HG03520 (cell line): Measurements from ENCODE around the gene OR4F6.
"Not testable (repeated sequence)": the region's sequence is repeated elsewhere in the genome, so short reads cannot be mapped to it uniquely, and the experiment has no call there.

ENCODE experiments used
- ATAC-seq: cut with Tn5 transposase; IDR thresholded peaks from one replicate; pipeline ENCODE4 v1.9.1; 2021; ENCODE audit warnings: mild to moderate bottlenecking, moderate library complexity; ENCODE audit not compliant: unreplicated experiment

OR4F6 gene, protein sequence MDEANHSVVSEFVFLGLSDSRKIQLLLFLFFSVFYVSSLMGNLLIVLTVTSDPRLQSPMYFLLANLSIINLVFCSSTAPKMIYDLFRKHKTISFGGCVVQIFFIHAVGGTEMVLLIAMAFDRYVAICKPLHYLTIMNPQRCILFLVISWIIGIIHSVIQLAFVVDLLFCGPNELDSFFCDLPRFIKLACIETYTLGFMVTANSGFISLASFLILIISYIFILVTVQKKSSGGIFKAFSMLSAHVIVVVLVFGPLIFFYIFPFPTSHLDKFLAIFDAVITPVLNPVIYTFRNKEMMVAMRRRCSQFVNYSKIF

DNA sequence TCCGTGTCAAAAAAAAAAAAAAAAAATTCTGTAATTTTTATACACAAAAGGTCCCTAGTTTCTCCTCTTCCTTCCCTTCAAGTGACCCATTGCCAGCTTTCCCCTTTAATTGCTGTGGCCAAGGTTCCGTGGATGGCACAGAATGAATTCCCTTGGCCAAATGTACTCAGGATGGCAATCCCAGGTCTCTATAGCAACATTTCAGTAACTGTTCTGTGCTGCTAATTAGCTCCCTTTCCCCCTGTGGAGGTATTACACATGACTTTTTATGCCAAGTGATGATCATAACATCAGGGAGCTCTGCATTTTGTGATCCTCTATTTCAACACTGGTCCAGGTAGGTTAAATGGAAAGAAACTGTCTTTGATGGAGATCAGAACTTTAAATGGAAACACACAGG, at the start of gene OR4F6:
Gene OR4F6 (plus strand): TSS at position 301 of the 400 bp plus-strand sequence. CDS start 2,211 bp downstream, outside the sequence.
- ATAC-seq, result no peak

DNA sequence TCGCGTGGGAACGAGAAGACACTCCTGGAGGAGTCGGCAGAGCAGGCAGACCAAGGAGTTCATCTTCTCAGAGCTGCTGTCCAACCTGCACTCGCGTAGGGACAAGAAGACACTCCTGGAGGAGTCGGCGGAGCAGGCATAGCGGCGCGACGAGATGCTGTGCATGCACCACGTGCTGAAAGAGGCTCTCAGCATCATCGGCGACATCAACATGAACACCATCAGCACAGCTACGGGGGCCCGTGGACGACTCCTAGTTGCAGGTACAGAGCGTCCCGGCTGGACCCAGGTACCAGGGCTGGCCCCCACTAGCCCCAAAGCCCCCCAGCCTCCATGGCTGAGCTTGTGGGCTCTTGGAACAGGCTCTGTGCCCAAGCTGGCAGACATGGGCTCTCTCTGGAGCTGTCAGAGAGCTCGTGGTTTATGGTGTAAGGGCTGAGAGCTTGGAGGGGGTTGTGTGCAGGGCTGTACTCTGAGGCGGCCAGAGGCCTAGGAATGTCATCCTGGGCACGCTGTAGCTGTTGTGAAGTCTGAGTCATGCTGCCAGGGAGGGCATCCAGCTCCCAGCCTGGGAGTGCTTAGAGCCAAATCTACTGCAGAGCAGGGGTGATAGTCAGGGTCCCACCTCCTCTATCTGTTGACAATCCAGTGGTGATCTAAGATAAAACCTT, 38.5 kb upstream of the OR4F6 start:
- ATAC-seq, result not testable (repeated sequence)

DNA sequence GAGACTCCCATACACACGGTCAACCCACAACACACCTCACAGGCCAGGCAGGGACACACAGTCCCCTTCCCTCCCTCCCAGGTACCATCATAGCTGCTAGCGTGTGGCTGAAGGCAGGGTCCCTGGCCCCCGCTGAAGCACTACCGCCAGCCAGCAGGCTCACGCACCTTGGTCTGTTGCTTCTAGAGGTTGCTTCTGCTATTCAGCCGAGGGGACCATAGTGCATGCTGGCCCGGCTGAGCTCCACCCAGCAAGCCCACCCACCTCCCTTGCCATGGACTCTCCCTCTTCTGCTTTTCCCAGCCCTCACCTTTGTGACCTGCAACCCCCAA, 38.0 kb upstream of the OR4F6 start:
- not testable (repeated sequence) for ATAC-seq

DNA sequence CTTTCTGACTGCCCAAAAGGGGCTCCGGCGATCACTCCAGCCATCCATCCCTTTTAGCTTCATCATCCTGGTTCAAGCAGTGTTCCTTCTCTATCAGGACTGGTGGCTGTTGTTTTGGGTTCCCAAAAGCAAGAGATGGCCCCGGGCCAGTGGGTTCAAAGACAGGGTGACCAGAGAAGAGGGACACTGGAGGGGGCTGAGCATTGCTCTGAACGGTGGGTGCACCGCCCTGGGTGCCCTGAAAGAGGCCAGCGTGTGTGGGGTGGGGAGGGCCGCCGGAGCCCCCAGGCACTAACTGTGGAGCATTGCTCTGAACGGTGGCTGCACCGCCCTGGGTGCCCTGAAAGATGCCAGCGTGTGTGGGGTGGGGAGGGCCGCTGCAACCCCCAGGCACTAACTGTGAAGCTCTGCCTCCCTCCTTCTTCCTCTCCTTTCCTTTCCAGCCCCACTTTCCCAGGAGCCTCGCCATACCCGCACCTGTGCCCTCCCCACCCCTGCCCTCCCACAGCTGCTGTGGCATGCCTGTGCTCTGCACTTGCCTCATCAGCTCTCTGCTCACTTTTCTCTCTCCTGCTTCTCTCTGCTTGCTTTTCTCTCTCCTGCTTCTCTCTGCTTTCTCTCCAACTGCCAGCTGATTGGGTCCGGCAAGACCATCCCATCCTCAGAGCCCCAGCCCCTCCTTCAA, 37.4 kb upstream of the OR4F6 start:
- ATAC-seq, result no peak

DNA sequence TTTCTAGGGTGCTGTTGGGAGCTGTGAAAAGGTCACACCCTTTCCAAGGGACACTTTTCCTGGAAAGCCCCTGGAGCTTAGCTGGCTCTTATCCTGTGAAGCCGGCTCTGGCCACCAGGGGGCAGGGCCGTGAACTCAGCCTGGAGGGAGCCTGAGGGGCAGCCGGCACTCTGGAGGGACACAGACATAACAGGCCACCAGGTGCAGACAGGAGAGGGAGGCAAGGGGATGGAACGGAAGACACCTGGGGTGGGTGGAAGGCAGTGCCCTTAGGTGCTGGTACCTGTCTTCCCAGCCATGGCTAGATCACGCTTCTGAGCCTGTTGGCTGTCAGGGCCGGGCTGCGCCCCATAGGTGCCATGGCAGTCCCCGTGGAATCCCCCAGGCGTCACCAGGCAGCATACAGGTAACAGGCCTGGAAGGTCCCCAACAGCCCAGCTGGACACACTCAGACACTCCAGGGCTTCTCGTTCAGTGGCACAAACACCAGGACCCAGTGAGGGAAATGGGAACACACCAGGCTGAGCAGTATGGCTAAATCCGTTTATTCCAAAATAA, 36.1 kb upstream of the OR4F6 start:
- ATAC-seq, result not testable (repeated sequence)

DNA sequence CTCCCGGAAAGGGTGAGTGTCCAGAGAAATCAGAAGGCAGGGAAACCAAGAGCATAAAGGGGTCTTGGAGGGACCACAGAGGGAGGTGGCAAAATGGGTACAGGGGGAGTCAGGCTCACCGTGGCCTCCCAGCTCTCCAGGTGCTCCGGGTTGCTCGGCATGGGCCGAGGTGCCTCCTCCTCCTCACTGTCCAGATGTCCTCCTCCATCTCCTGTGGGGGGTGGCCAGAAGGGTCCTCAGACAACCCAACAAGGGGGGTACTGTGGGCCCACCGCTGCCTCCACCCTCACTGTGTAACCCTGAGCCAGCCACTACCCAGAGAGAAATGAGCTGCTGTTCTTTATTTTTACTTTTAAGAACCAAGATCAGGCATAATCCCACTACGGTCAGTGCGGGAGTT, 30.4 kb upstream of the OR4F6 start:
- ATAC-seq, result no peak

DNA sequence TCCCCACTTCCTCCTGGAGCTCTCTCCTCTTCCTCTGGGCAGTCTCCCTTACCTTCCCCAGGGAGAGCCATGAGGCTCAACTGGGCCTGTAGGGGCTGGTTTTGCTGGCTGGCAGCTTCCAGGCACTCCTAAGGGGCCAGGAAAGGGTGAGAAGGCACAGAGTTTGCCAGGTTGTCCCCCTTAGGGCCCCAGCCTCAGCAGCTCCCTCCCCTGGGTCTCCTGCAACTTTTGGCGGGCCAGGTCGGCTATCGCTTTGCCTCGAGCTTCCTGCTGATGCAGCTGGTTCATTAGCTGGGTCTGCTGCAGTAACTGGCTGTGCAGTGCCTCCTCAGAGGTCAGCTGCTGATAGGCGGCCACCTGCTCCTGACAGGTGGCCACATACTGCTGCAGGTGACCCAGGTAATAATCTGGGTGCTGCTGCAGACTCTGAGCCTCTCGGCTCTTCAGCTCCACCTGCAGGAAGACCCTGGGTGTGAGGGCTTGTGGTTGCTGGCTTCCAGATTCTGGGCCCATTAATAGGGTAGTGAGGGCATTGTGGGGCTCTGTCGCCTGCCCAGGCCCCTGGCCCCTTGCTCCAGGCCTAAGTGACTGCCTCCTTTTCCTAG, 29.7 kb upstream of the OR4F6 start:
- no peak for ATAC-seq

DNA sequence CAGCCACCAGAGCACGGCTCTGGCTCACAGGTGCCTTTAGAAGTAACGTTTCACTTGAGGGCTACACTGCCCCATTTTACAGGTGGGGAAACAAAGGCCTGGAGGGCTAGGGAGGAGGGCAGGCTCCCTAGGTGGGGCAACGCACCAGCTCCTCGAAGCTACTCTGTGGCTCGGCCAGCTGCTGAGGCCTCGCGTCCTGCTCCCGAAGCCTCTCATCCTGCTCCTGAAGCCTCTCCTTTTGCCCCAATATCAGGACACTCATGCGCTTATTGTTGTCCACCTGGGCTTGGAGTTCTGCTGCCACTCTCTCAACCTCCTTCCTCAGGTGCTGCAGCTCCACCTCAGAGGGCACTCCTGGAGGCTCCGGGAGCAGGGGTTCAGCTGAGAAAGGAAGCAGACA, 28.2 kb upstream of the OR4F6 start:
- ATAC-seq, result no peak

DNA sequence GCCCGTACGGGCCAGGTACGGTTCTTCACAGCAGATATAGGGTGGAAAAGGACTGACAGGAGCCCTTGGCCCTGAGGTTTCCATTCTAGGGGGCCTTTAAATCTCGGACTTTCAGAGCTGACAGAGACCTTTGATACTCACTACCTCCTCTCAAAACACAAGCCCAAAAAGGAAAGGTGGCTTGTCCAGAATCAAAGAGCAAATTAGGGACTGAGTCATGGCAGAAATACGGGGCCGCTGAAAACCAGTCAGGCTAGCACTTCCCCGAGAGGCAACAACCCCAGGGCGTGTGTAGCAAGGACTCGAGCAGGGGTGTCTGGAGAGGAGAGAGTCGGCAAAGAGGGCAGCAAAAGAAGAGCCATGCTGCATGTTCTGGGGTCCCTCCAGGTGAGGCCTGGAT, 24.7 kb upstream of the OR4F6 start:
- not testable (repeated sequence) for ATAC-seq

DNA sequence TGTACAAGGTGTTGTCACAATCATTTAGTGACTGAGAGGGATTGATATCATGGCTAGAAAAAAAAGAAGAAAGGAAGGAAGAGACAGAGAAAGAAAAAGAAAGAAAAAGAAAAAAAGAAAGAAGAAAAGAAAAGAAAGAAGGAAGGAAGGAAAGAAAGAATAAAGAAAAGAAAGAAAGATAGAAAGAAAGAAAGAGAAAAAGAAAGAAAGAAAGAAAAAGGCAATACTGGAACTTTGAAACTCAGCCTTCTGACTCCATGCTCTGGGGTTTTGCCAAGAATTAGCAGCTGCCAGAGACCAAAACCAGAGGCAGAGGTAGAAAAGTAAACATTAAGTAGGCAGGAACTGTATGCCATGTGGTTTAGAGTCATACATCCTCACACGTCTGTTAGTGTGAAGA, 23.1 kb upstream of the OR4F6 start:
- not testable (repeated sequence) for ATAC-seq

DNA sequence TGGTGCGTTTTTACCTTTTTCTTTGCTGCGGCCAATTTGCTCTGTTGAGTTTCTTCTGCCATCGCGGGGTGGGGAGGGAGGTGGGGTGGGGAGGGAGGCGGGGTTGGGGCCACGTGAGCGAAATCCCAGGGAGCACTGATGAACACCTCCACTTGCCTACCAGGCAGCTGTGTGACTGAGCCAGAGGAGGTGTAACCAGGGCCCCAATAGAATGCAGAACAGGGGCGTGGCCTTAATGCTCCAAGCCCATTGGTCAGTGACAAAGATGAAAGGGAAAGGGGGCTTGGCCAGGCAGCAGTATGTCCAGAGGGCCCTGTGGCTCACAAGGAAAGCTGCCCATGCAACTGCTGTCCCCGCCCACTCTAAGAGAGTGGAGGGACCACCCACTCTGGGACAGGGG, 21.4 kb upstream of the OR4F6 start:
- ATAC-seq, result no peak

DNA sequence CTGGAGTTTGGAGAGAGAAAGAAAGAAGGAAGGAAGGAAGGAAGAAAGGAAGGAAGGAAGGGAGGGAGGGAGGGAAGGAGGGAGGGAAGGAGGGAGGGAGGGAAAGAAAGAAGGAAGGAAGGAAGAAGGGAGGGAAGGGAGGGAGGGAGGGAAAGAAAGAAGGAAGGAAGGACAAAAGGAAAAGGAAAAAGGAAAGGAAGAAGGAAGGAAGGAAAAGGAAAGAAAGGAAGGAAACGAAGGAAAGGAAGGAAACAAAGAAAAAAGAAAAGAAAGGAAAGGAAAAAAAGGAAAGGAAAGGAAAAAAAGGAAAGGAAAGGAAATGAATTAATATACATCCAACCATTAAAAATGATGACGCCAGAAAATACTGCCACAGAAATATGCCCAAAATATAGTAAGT, 18.7 kb upstream of the OR4F6 start:
- no peak for ATAC-seq

DNA sequence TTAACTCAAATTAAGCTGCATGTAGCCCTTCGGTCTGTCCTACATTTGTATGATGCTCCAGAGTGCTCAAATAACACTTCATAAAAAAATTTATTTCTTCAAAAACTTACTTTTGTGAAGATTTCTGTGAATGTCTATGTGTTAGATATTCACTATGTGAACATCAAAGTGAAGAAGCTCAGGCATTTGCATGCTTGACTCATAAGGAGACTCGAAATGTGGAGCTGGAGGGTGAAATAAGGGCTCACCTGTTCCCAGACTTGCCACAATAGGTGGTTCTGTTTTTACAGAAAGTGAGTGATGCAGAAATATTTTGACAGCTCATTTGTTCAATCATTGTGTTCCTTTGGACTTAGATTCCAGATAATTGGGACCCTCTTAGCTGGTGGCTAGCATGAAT, 16.9 kb upstream of the OR4F6 start:
- not testable (repeated sequence) for ATAC-seq

DNA sequence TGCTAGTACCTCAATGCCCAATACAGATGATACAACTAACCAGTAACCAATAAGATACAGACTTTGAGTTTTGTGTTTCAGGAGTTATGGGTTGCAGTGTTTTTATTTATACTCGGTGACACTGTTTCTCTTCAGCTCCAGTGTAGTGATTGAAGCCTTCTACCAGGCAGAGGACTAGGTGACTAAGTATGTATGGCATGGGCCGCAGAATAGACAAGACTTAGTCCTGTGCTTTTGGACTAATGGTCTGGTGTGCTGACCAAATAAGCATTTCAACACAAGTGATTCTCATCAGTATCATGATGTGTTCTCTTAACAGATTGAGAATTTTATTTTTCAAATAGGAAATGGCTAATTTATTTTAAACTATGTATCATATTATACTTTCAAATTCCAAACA, 15.3 kb upstream of the OR4F6 start:
- not testable (repeated sequence) for ATAC-seq

DNA sequence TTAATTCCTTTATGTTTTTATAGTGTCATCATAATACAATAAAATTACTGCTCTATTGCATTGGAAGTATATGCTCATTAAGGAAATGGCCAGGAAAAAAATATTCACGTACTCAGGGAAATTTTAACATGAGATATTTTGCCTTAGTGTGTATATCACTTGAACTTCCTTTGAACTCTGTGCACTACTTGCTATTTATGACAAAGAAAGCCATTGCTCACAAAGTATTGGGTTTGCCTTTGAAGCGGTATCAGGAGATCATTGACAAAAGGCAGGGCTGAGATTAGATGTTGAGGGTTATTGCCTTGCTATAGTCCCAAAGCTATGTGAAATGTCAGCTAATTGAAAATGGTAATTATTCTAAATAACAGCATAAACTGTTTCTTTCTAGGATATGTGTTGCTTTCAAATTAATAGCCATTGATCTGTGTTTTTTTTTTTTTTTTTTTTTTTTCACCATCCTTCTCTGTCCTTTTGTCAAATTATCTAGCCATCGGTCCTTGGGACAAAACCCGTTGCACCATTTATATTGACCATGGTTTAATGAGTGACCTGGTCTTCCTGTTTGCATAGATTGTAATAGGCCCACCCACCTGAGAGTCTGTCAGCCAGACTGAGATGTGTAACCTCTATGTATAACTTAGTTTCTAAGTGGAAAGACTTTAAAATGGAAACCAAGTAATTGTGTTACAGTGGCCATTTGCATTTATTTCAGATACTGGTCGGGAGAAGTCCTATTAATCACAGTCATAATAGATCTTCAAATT, 14.6 kb upstream of the OR4F6 start:
- ATAC-seq, result not testable (repeated sequence)

DNA sequence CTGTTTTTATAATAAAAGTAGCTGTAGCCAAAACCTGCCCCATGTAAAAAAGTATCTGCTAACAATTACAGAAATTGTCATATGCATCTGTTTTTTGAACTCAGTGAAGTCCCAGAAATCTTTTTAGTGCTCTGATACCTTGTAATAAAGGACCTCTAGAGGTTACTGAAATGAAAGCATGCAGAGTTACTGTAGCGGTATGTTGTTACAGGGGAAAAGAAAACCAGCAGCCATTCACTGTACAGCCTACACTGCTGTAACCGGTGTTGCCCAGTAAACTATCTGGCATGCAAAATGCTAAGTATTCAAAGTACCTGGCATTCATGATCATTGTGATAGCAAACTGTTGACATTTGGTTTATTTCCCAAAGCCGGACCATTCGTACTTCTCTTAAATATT, 12.6 kb upstream of the OR4F6 start:
- ATAC-seq, result not testable (repeated sequence)

DNA sequence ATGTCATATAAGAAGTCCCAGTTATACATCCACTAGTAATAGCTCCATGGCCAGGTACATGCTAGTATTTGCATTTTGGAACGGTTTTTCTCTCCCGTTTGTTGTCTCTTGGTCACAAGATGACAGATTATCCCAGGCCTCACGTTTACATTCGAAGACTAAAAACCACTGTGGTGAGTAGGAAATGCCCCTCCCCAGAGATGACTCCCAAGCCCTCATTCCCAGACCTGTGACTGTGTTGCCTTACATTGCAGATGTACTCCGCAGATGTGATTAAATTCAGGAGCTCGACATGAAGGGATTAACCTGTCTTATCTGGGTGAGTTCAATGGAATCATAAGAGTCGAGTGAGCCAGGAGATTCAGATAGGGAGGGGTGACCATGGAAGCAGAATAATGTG, 9.3 kb upstream of the OR4F6 start:
- ATAC-seq, result not testable (repeated sequence)

DNA sequence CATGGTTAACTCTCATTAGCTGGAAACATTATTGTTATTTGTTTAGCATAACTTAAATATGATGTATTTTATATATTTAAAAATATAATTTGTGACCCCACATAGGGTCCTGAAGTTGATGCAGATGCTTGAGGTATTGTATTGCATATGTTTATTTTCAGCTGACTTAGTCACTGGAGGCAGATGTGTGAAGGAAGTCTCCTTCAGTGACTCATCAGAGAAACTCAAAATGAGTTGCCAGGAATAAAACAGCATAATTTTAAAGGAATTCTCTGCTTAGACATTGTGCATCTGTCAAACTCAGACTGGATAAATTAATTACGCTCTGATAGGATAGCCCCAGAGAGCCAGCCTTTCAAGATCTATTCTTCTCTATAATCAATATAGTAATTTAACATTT, 7.9 kb upstream of the OR4F6 start:
- ATAC-seq, result no peak

DNA sequence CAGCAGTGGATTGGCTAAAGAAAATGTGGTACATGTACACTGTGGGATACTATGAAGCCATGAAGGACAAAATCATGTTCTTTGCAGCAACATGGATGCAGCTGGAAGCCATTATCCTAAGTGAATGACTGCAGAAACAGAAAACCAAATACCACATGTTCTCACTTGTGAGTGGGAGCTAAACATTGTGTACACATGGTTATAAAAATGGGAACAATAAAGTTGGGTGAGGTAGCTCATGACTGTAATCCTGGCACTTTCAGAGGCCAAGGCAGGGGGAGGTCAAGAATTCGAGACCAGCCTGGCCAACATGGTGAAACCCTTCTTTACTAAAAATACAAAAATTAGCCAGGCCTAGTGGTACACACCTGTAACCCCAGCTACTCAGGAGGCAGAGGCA, 3.6 kb upstream of the OR4F6 start:
- no peak for ATAC-seq

DNA sequence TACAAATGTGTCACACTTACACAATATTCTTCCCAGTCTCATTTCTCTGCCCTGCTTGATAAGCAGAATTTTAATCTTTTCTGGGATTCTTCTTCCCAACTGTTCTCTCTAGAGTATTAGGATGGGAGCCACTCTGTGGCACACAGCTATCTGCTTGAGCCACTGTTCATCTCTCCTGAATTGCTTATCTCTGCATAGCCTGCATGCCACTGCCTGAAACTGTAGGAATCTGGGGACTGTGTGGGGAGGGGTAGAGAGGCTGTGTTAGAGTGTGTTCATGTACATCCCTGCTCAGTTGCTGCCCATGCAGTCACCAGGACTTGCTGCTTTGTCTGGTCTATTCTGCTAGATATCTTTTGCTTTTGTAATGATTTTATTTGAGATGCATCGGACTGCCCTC, 2.3 kb upstream of the OR4F6 start:
- ATAC-seq, result no peak

DNA sequence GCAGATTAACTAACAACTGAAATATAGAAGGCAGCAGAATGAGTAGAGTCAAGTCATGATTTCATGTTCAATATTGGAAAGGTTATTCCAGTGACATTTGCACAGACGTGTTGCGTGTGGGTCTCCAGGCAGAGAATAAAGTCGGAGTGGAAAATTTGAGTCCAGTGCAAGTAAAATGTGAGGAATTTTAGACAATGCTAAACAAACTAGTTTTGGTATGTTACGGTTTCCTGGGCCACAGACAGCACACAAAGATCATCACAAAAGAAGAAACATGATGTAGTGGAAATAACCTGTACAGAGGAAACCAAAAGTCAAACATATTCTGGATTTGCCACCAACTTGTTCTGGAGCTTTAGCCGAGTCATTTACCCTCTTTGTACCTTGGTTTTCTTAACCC, 367 bp downstream of the OR4F6 start:
- no peak for ATAC-seq
